Mucosa of stomach (tissue), 1 donor: ENCODE measurements around the gene PTPRA.

Experiments used
- H3K27me3 ChIP-seq: one replicate; pipeline ENCODE4 v1.7.0; 2013; ENCODE audit warnings: mild to moderate bottlenecking, low read length; ENCODE audit not compliant: control insufficient read depth, insufficient read depth
- H3K36me3 ChIP-seq: one replicate; pipeline ENCODE4 v1.7.0; 2013; ENCODE audit warnings: low read length; ENCODE audit not compliant: control insufficient read depth, insufficient read depth
- H3K4me1 ChIP-seq: one replicate; pipeline ENCODE4 v1.7.0; 2013; ENCODE audit warnings: mild to moderate bottlenecking, low read length; ENCODE audit not compliant: control insufficient read depth, insufficient read depth
- H3K4me3 ChIP-seq: one replicate; pipeline ENCODE4 v1.7.0; 2013; ENCODE audit warnings: low read length
- H3K9ac ChIP-seq: one replicate; pipeline ENCODE4 v1.7.0; 2013; ENCODE audit warnings: mild to moderate bottlenecking, low read length, moderate library complexity
- H3K9me3 ChIP-seq: one replicate; pipeline ENCODE4 v1.7.0; 2013; ENCODE audit warnings: mild to moderate bottlenecking, low read length, moderate library complexity; ENCODE audit not compliant: control insufficient read depth
- donor health status: Pancreatic carcinoma.

PTPRA gene

GRCh38 chr20:3081641-3082040, 208.4 kb downstream of the PTPRA start:
- H3K27me3 ChIP-seq: peaks cover 44% of the 10 kb centered on the region
- H3K36me3 ChIP-seq: no peaks in the 10 kb centered on the region
- H3K4me3 ChIP-seq: no peak overlapping the region
- H3K4me1 ChIP-seq: peaks cover 4% of the 10 kb centered on the region
- H3K9me3 ChIP-seq: no peaks in the 10 kb centered on the region
- H3K9ac ChIP-seq: no peak overlapping the region

GRCh38 chr20:3082306-3082951, 209.1 kb downstream of the PTPRA start:
- peaks cover 4% of the 10 kb centered on the region for H3K4me1 ChIP-seq
- H3K4me3 ChIP-seq: no peak overlapping the region
- H3K36me3 ChIP-seq: no peaks in the 10 kb centered on the region
- H3K9me3 ChIP-seq: no peaks in the 10 kb centered on the region
- H3K9ac ChIP-seq: no peak overlapping the region
- peaks cover 44% of the 10 kb centered on the region for H3K27me3 ChIP-seq

DNA sequence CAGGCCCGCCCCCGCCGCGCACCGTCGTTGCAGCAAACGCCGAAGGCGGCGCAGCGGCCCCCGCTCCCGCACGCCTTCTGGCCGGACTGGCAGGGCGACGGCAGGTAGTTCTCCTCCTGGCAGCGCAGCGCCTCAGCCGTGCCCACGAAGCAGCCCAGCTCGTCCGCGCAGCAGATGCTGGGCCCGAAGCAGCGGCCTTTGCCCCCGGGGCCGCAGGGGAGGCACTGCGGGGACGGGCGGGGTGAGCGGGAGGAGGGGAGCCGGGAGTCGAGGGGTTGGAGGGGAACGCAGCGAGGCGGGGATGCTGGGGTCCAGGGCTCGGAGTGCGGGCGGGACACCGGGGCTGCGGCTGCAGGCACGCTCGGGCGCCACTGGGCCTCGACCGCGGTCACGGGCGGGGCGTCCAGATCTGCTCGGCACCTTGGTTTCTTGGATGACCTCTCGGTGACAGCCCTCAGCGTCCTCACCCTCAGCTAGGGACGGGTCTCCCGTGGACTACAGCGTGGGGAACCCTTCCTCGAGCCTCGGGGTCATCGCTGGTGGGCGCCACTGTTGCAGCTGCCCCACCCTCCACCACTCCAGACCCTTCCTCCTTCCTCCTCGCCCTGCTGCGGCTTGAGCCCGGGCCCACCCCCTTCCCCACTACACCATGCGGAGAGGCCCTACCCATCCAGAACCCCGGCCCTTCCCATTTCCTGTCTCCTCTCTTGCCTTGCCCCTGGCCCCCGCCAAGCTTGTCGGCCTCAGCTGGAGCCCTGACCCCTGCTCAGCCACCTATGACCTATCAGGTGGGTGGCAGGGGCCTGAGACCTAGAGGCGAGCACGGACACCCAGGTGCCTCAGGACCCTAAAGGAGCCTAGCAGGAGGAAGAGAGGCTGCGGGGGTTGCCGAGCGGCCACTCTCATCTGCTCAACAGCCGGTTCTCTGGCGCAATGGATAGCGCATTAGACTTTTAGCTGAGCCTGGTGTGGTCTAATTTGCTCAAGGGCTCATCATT, 210.0 kb downstream of the PTPRA start:
- Histone ChIP-seq H3K9ac (no peak overlapping the region), H3K36me3 (no peaks in the 10 kb centered on the region), H3K27me3 (peaks cover 44% of the 10 kb centered on the region), H3K4me1 (peaks cover 4% of the 10 kb centered on the region), H3K4me3 (no peak overlapping the region), H3K9me3 (no peaks in the 10 kb centered on the region)

- Histone ChIP-seq H3K4me1 (peaks cover 4% of the 10 kb centered on the region), H3K27me3 (peaks cover 44% of the 10 kb centered on the region), H3K9me3 (no peaks in the 10 kb centered on the region), H3K36me3 (no peaks in the 10 kb centered on the region), H3K4me3 (no peak within 1 kb of the TSS), H3K9ac (no peak within 1 kb of the TSS)
Measured at GRCh38 chr20:3084283-3084985, 211.2 kb downstream of the PTPRA start, which contains the start of gene AVP. AVP (minus strand) TSS chr20:3084724; CDS start chr20:3084674, 50 bp downstream.

- no peaks in the 10 kb centered on the region for H3K9me3 ChIP-seq
- no peak overlapping the region for H3K4me3 ChIP-seq
- peaks cover 4% of the 10 kb centered on the region for H3K4me1 ChIP-seq
- H3K36me3 ChIP-seq: no peaks in the 10 kb centered on the region
- peaks cover 45% of the 10 kb centered on the region for H3K27me3 ChIP-seq
- H3K9ac ChIP-seq: no peak overlapping the region
Measured at GRCh38 chr20:3084986-3085360, 211.7 kb downstream of the PTPRA start.

DNA sequence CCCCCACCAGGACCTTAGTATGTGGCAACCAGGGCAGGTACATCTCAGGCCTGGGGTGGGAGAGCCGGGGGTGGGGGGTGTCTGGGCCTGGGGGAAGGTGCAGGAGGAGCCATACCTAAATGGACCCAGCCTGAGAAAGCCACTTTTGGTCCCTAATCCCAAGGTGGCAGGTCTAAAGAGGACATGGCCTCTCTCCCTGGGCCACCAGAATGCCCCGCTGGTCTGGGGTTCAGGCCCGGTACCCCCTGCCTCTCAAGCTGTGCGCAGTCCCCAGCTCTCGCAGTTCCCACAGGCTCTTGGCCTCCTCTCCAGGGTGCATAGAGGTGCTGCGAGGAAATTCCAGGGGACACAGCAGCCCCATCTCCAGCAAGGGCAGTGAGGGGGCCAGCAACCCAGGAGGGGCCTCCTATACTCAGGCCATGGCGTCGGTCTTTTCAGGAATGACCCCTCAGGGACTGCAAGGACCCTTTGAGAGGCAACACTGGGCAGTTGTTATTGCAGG, 212.3 kb downstream of the PTPRA start:
- no peaks in the 10 kb centered on the region for H3K9me3 ChIP-seq
- no peaks in the 10 kb centered on the region for H3K36me3 ChIP-seq
- H3K4me3 ChIP-seq: no peak overlapping the region
- peaks cover 51% of the 10 kb centered on the region for H3K27me3 ChIP-seq
- no peak overlapping the region for H3K9ac ChIP-seq
- peaks cover 4% of the 10 kb centered on the region for H3K4me1 ChIP-seq

- Histone ChIP-seq H3K4me1 (no peaks in the 10 kb centered on the region), H3K9me3 (no peaks in the 10 kb centered on the region), H3K4me3 (no peak overlapping the region), H3K36me3 (no peaks in the 10 kb centered on the region), H3K9ac (no peak overlapping the region), H3K27me3 (peaks cover 48% of the 10 kb centered on the region)
Measured at GRCh38 chr20:3088031-3088430, 214.8 kb downstream of the PTPRA start.
